ENCODE data around the gene CDH8. TPM values are rescaled to one million over a fixed set of nuclear protein-coding genes. Genes with fewer than 3 reads are reported as not detected.

The CDH8 gene
- total RNA-seq, 1 experiment from 2014 or later = not detected

DNA sequence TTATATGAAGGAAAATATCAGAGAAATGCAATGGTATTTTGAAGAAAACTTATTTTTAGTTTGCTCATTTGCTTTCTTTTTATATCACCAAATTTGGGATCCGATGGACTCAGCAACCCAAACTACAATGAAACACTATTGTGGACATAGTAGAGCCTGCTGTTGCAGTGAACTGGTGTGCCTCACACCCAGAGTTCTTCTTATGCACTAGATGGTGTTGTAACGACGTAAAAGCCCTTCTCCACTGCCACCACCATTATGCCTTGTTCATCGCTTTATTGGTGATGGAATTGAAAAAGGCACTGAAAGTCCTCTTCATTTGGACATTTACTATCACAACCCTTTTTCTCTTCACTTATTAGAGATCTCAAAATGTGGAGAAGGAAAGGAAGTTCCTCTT, 381.3 kb downstream of the CDH8 start:
- peaks cover 10% of the 10 kb centered on the region for H3K9me3 Mint-ChIP-seq (ENCODE audit: low read depth, unreplicated experiment)
- TF ChIP-seq, protein P1, sequence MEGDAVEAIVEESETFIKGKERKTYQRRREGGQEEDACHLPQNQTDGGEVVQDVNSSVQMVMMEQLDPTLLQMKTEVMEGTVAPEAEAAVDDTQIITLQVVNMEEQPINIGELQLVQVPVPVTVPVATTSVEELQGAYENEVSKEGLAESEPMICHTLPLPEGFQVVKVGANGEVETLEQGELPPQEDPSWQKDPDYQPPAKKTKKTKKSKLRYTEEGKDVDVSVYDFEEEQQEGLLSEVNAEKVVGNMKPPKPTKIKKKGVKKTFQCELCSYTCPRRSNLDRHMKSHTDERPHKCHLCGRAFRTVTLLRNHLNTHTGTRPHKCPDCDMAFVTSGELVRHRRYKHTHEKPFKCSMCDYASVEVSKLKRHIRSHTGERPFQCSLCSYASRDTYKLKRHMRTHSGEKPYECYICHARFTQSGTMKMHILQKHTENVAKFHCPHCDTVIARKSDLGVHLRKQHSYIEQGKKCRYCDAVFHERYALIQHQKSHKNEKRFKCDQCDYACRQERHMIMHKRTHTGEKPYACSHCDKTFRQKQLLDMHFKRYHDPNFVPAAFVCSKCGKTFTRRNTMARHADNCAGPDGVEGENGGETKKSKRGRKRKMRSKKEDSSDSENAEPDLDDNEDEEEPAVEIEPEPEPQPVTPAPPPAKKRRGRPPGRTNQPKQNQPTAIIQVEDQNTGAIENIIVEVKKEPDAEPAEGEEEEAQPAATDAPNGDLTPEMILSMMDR (IDR thresholded peaks at IDR 0.05; ENCODE audit: unreplicated experiment) = no peak
- DNase-seq = no peak
- no peaks in the 10 kb centered on the region for H3K36me3 Mint-ChIP-seq (ENCODE audit: insufficient read depth, unreplicated experiment)
- no peaks in the 10 kb centered on the region for H3K27me3 Mint-ChIP-seq (ENCODE audit: unreplicated experiment)
- H3K4me1 Mint-ChIP-seq (ENCODE audit: low read depth, unreplicated experiment) = no peaks in the 10 kb centered on the region
- intact Hi-C loops (cut with micrococcal nuclease; ENCODE audit: unreplicated experiment) = no loop called here
- H3K27ac Mint-ChIP-seq (ENCODE audit: unreplicated experiment) = no peak overlapping the region
- H3K4me3 Mint-ChIP-seq (ENCODE audit: low read depth, unreplicated experiment) = no peak overlapping the region
- CTCF ChIA-PET = no interaction called here
- BruUV-seq (replicated peaks) = no TSS peak

DNA sequence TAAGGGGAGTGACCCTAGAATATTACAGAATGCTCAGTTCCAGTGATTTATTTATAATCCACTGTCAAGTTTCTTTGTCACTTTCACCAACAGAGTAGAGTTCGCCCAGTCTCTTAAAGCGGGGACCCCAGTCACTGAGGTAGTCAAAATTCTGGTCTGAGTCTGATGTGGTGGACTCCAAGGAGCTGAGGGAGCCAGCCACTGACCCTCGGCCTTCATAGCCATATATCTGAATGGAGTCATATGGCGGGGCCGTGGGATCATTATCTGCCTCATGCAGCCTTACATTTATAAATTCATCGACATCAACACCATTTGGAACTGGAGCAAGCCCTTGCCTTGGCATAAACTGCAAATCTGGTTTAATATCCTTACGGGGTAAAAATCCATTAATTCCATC, 382.7 kb downstream of the CDH8 start:
- DNase-seq = no peak
- Mint-ChIP-seq H3K4me1 (ENCODE audit: low read depth, unreplicated experiment) (no peaks in the 10 kb centered on the region), H3K4me3 (ENCODE audit: low read depth, unreplicated experiment) (no peak overlapping the region), H3K27ac (ENCODE audit: unreplicated experiment) (no peak overlapping the region), H3K36me3 (ENCODE audit: insufficient read depth, unreplicated experiment) (no peaks in the 10 kb centered on the region), H3K9me3 (ENCODE audit: low read depth, unreplicated experiment) (peaks cover 5% of the 10 kb centered on the region), H3K27me3 (ENCODE audit: unreplicated experiment) (no peaks in the 10 kb centered on the region)
- TF ChIP-seq, protein P1 (IDR thresholded peaks at IDR 0.05; ENCODE audit: unreplicated experiment) = no peak
- intact Hi-C loops (cut with micrococcal nuclease; ENCODE audit: unreplicated experiment) = no loop called here
- CTCF ChIA-PET = no interaction called here
- BruUV-seq (replicated peaks) = no TSS peak

DNA sequence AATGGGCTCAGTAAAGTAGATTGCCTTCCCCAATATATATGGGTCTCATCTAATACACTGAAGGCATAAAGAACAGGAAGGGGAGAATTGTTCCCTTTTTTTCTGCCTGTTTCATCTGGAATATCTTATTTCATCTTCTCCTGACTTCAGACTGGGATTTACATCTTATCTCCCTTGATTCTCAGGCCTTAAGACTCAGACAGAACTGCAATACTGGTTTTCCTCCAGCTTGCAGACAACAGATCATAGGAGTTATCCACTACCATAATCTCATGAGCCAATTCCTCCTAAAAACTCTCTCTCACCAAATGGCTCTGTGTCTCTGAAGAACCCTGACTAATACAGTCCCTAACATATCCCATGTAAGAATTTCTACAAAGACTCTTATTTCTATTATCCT, 390.7 kb downstream of the CDH8 start:
- no peaks in the 10 kb centered on the region for H3K27me3 Mint-ChIP-seq (ENCODE audit: unreplicated experiment)
- no peak for DNase-seq
- H3K9me3 Mint-ChIP-seq (ENCODE audit: low read depth, unreplicated experiment) = peaks cover 3% of the 10 kb centered on the region
- intact Hi-C loops (cut with micrococcal nuclease; ENCODE audit: unreplicated experiment) = no loop called here
- TF ChIP-seq, protein P1 (IDR thresholded peaks at IDR 0.05; ENCODE audit: unreplicated experiment) = no peak
- H3K4me3 Mint-ChIP-seq (ENCODE audit: low read depth, unreplicated experiment) = no peak overlapping the region
- no TSS peak for BruUV-seq (replicated peaks)
- H3K27ac Mint-ChIP-seq (ENCODE audit: unreplicated experiment) = no peak overlapping the region
- no peaks in the 10 kb centered on the region for H3K4me1 Mint-ChIP-seq (ENCODE audit: low read depth, unreplicated experiment)
- CTCF ChIA-PET = no interaction called here
- H3K36me3 Mint-ChIP-seq (ENCODE audit: insufficient read depth, unreplicated experiment) = no peaks in the 10 kb centered on the region

DNA sequence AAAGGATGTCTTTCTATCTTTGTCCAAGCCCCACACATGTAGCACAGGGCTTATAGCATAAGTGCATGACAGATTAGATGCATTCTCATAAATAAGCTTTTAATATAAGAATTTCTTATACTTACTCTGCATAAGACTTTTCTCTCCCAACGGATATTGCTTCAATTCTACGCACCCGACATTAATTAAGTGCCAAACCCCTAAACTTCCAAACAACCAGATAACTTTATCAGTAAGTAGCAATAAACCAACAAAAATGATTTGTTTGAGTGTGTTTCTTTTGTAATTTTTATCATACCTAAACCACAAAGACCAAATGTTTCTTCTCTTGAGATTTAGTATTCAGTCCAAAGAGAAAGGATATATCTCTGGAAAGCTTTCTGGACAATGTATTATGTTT, 391.5 kb downstream of the CDH8 start:
- intact Hi-C loops (cut with micrococcal nuclease; ENCODE audit: unreplicated experiment) = no loop called here
- Mint-ChIP-seq H3K27ac (ENCODE audit: unreplicated experiment) (no peak overlapping the region), H3K27me3 (ENCODE audit: unreplicated experiment) (no peaks in the 10 kb centered on the region), H3K4me3 (ENCODE audit: low read depth, unreplicated experiment) (no peak overlapping the region), H3K36me3 (ENCODE audit: insufficient read depth, unreplicated experiment) (no peaks in the 10 kb centered on the region), H3K9me3 (ENCODE audit: low read depth, unreplicated experiment) (peaks cover 3% of the 10 kb centered on the region), H3K4me1 (ENCODE audit: low read depth, unreplicated experiment) (no peaks in the 10 kb centered on the region)
- TF ChIP-seq, protein P1 (IDR thresholded peaks at IDR 0.05; ENCODE audit: unreplicated experiment) = no peak
- DNase-seq = no peak
- CTCF ChIA-PET = no interaction called here
- BruUV-seq (replicated peaks) = no TSS peak

All from Calu3 (cell line).